Colonic mucosa (tissue), 4 donors: ENCODE measurements around the gene MAN1B1. TPM values are rescaled to one million over a fixed set of nuclear protein-coding genes. Genes with fewer than 3 reads are reported as not detected.

Experiments
- DNase-seq: peaks from one replicate; pipeline ENCODE4 v3.0.0-alpha.2; 2020
- H3K27ac ChIP-seq: fragments of 200-600 bp; one replicate; pipeline ENCODE4 v1.8.0; 2021
- H3K27me3 ChIP-seq: fragments of 200-600 bp; one replicate; pipeline ENCODE4 v1.8.0; 2021
- H3K36me3 ChIP-seq: fragments of 200-600 bp; one replicate; pipeline ENCODE4 v1.8.0; 2021
- H3K4me1 ChIP-seq: fragments of 200-600 bp; one replicate; pipeline ENCODE4 v1.8.0; 2021; ENCODE audit warnings: mild to moderate bottlenecking
- H3K4me3 ChIP-seq: fragments of 200-600 bp; one replicate; pipeline ENCODE4 v1.8.0; 2021
- H3K9ac ChIP-seq, 2 donors: one replicate each; pipeline ENCODE4 v1.7.0; 2013; ENCODE audit warnings: control low read depth in 2 of 2, low read depth in 2 of 2, low read length in 2 of 2
- H3K9me3 ChIP-seq: fragments of 200-600 bp; one replicate; pipeline ENCODE4 v1.8.0; 2021
- CTCF ChIP-seq: fragments of 200-600 bp; IDR thresholded peaks from one replicate; pipeline ENCODE4 v1.8.0; 2022; ENCODE audit warnings: antibody characterized with exemption, mild to moderate bottlenecking
- intact Hi-C: fragments of 100-400 bp; cut with DNase I; formaldehyde crosslinking; loops from one replicate; pipeline ENCODE4 v1.14.1; 2022
- total RNA-seq, 2 donors: library from RNA; stranded (reverse); fragmentation: NEBNext Ultra II Directional in 1 of 2; extraction: Animal tissue kit (Norgen Biotek cat#: 25700) in 1 of 2; gene quantifications; one replicate each; pipeline ENCODE4 v1.2.1, GENCODE V29; 2021
- donor health status: healthy.
- donor health status: DM: no; HTN: no; CAD: no.
- donor health status: DM: no; HTN: no; CAD: no.

The MAN1B1 gene
- total RNA-seq, 2 donors from 2014 or later = 43.5 to 52.6 TPM

- no peak for TF ChIP-seq CTCF
- H3K4me1 ChIP-seq = peaks cover 13% of the 10 kb centered on the region
- no peak overlapping the region for H3K9ac ChIP-seq
- no peaks in the 10 kb centered on the region for H3K36me3 ChIP-seq
- no peaks in the 10 kb centered on the region for H3K9me3 ChIP-seq
- no peak for DNase-seq
- H3K27ac ChIP-seq = no peak overlapping the region
- intact Hi-C loops = no loop called here
- no peak overlapping the region for H3K4me3 ChIP-seq
- H3K27me3 ChIP-seq = no peaks in the 10 kb centered on the region
Observed at GRCh38 chr9:137040568-137040967, 46.2 kb upstream of the MAN1B1 start.

- Histone ChIP-seq H3K9me3 (no peaks in the 10 kb centered on the region), H3K4me1 (peaks cover 16% of the 10 kb centered on the region), H3K27me3 (no peaks in the 10 kb centered on the region), H3K9ac (no peak overlapping the region), H3K36me3 (no peaks in the 10 kb centered on the region), H3K4me3 (no peak overlapping the region), H3K27ac (no peak overlapping the region)
- intact Hi-C loops = no loop called here
- TF ChIP-seq CTCF = no peak
- DNase-seq = no peak
Observed at GRCh38 chr9:137041124-137041523, 45.7 kb upstream of the MAN1B1 start.

- Histone ChIP-seq H3K9me3 (no peaks in the 10 kb centered on the region), H3K36me3 (no peaks in the 10 kb centered on the region), H3K4me3 (no peak overlapping the region), H3K27ac (peak overlapping the region; percentile 26), H3K9ac (peak overlapping the region in 1 of 2 donors; percentile 1), H3K4me1 (peaks cover 19% of the 10 kb centered on the region), H3K27me3 (peaks cover 7% of the 10 kb centered on the region)
- no peak for DNase-seq
- intact Hi-C loops = no loop called here
- TF ChIP-seq CTCF = no peak
Observed at GRCh38 chr9:137042751-137043727, 43.7 kb upstream of the MAN1B1 start.

GRCh38 chr9:137044037-137044436 is 42.7 kb upstream of the MAN1B1 start:
- intact Hi-C loops = no loop called here
- Histone ChIP-seq H3K27ac (peak overlapping the region; percentile 64), H3K4me3 (peak overlapping the region; percentile 54), H3K4me1 (peaks cover 19% of the 10 kb centered on the region), H3K9me3 (no peaks in the 10 kb centered on the region), H3K36me3 (no peaks in the 10 kb centered on the region), H3K9ac (peak overlapping the region; percentile 0 to 51), H3K27me3 (peaks cover 14% of the 10 kb centered on the region)
- DNase-seq = no peak
- no peak for TF ChIP-seq CTCF

GRCh38 chr9:137044502-137045177 is 42.1 kb upstream of the MAN1B1 start:
- DNase-seq = peak; percentile 77
- H3K4me1 ChIP-seq = peaks cover 19% of the 10 kb centered on the region

More at GRCh38 chr9:137044502-137045177, 42.1 kb upstream of the MAN1B1 start:
- H3K27me3 ChIP-seq = peaks cover 17% of the 10 kb centered on the region
- intact Hi-C loops = no loop called here
- H3K4me3 ChIP-seq = peak overlapping the region; percentile 54
- H3K9ac ChIP-seq = peak overlapping the region; percentile 51 to 64
- TF ChIP-seq CTCF = no peak
- H3K36me3 ChIP-seq = no peaks in the 10 kb centered on the region
- H3K27ac ChIP-seq = peak overlapping the region; percentile 64
- no peaks in the 10 kb centered on the region for H3K9me3 ChIP-seq
